GM21529 (cell line): ENCODE data around the gene SCN10A.
A peak's percentile ranks its signal among the peaks of the same experiment; 100 is the strongest.

Experiments
- ATAC-seq: cut with Tn5 transposase; IDR thresholded peaks from one replicate; pipeline ENCODE4 v1.9.1; 2021; ENCODE audit not compliant: unreplicated experiment

Gene SCN10A

DNA sequence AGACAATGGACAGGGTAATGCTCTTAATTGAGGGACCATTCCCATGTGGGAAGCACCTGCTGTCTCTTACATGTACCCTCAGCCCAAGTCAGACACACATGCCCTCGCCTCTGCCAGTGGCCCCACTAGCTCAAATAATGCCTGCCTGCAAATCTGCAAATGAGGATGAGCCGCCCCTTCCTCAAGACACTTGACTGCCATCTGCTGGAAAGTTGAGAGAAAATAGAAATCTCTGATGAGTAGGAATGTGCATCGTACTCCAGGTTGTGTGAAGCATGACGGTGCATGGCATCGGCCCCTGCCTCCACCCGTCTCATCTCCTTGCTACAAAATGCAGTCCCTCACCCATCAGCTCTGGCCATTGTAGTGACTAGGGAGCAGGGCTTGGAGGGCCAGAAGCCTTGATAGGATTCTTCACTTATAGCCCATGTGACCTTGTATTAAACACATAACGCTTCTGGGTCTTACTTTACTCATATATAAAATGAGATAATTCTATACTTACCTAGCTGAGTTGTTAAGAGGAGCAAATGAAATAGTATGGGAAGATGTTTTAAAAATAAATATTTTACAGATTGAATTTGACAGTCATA, 160.2 kb downstream of the SCN10A start:
- ATAC-seq: no peak

DNA sequence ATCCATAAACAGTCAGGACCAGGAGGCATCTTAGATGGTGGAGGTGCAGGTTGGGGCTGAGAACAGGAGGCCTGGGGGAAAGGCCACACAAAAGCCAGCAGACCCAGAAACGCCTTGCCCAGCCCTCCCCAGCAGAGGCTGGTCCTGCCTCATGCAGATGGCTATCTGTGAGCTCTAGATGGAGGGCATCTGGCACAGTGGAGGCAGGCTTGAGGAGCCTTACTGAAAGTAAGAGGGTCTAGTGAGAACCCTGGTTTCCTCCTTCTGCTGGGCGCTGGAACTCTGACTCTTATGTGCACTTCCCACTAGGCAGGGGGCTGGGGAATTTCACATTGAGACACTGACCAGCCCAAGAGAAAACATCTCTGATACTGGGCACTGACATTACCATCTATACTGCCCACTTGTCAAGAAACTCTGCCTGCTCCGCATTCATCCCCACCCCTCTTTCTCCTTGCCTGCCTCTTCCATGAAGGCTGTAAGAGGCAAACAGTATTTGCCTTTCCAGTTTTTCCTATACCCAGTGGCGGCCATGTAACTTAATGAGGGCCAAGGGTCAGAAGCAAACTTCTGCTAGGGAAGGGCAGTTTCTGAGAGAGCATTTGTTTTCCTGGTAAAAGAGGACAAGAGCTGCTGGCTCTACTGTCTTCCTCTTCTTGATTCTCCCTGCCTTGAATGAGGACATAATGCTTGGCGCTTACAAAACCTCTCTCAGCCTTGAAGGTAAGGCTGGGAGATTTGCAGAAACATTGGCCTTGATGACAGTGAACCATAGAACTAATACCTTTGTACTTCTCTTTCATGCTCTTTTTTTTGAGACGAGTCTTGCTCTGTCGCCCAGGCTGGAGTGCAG, 162.1 kb downstream of the SCN10A start:
- ATAC-seq: no peak

GRCh38 chr3:38652934-38653333, 163.1 kb downstream of the SCN10A start:
- ATAC-seq: no peak

GRCh38 chr3:38651153-38651789, 164.7 kb downstream of the SCN10A start:
- peak; percentile 60 for ATAC-seq

GRCh38 chr3:38650248-38650951, 165.6 kb downstream of the SCN10A start:
- no peak for ATAC-seq

GRCh38 chr3:38649500-38650247, 166.3 kb downstream of the SCN10A start, which contains the start of gene SCN5A:
Gene SCN5A, minus strand, starts transcription at chr3:38649687. Its CDS starts 16,380 bp downstream, at chr3:38633307.
- peak; percentile 63 for ATAC-seq

- ATAC-seq: no peak
Observed at GRCh38 chr3:38648659-38649499, 167.1 kb downstream of the SCN10A start.

GRCh38 chr3:38648024-38648658, 167.9 kb downstream of the SCN10A start:
- ATAC-seq: no peak

DNA sequence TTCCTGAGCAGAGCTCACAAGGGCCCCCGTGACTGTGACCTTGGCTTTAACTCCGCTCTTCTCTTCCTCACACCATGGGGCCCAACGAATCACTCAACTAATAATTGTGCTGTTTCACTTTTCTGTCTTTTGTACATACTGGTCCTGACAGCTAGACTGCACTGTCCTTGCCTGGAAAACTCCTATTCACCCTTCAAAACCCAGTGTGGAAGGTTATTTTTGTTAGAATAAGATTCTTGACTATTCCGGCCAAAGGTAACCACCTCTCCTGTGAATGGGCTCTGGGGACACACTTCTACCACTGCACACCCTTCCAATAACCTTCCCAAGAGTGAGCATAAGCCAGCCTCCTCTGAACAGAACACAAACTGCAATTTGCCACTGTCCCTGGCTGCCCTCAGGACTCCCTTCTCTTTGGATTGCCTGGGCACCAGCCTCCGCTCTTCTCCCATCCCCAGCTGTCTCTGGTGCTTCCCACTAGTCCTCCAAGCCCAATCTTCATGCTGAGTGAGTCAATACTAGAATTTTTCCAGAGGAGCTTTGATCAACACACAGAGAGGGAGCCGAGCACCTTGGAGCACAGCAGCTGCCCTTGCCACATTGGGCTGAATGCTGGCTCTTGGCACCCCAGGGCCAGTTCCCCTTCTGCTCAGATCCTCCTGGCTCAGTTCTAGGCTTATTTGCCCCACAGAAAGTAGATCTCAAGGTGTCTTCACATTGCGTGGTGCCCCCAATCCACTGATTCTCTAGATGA, 168.6 kb downstream of the SCN10A start:
- ATAC-seq: no peak
